Thoracic aorta (tissue), 2 donors: ENCODE results near the gene RAVER1. TPM values are rescaled to one million over a fixed set of nuclear protein-coding genes. Genes with fewer than 3 reads are reported as not detected.
"Not testable (repeated sequence)": the region's sequence is repeated elsewhere in the genome, so short reads cannot be mapped to it uniquely, and the experiment has no call there.

Experiments used
- ATAC-seq: fragments of 150-250 bp; one replicate; pipeline ENCODE4 v1.8.0; 2017; ENCODE audit warnings: low read depth; ENCODE audit not compliant: insufficient number of reproducible peaks, low FRiP score
- DNase-seq: peaks from one replicate; pipeline ENCODE4 v3.0.0-alpha.2; 2020; ENCODE audit warnings: low spot score
- H3K27ac ChIP-seq, 2 donors: fragments of 200-600 bp; sonication (generic); 1 replicate in 1 of 2; 2 replicates in 1 of 2; pipeline ENCODE4 v1.5.1; 2016; ENCODE audit warnings: mild to moderate bottlenecking in 2 of 2, moderate library complexity in 2 of 2
- H3K27me3 ChIP-seq: fragments of 200-600 bp; sonication (generic); replicated peaks from 2 replicates; pipeline ENCODE4 v1.6.0; 2016; ENCODE audit warnings: mild to moderate bottlenecking; ENCODE audit not compliant: insufficient read depth
- H3K36me3 ChIP-seq: fragments of 200-600 bp; sonication (generic); one replicate; pipeline ENCODE4 v1.5.1; 2016
- H3K4me1 ChIP-seq, 2 donors: fragments of 200-600 bp; sonication (generic); 1 replicate in 1 of 2; 2 replicates in 1 of 2; pipeline versions ENCODE4 v1.5.1 to v1.6.0; 2016; ENCODE audit warnings: low read depth in 2 of 2, mild to moderate bottlenecking in 1 of 2; ENCODE audit not compliant: control insufficient read depth in 1 of 2
- H3K4me3 ChIP-seq: fragments of 200-600 bp; sonication (generic); 2 replicates; pipeline ENCODE4 v1.5.1; 2016; ENCODE audit warnings: mild to moderate bottlenecking
- H3K9me3 ChIP-seq: fragments of 200-600 bp; sonication (generic); 2 replicates; pipeline ENCODE4 v1.5.1; 2016
- CTCF ChIP-seq: fragments of 200-600 bp; sonication (generic); IDR thresholded peaks from one replicate; pipeline ENCODE4 v1.5.1; 2019; ENCODE audit warnings: antibody characterized with exemption
- total RNA-seq, 2 donors: library from RNA; depleted of rRNA; stranded (reverse); fragments of >200 nt; gene quantifications; one replicate each; pipeline versions ENCODE4 v1.1.0 to v1.2.3, GENCODE V29; 2016

Gene RAVER1
- total RNA-seq, 2 donors from 2014 or later = 31.8 to 33.4 TPM

- Histone ChIP-seq H3K36me3 (peaks cover 5% of the 10 kb centered on the region), H3K27ac (no peak overlapping the region), H3K27me3 (peaks cover 2% of the 10 kb centered on the region), H3K9me3 (no peaks in the 10 kb centered on the region), H3K4me3 (no peak overlapping the region), H3K4me1 (peaks cover 21 to 26% of the 10 kb centered on the region in 2 donors)
- ATAC-seq (no peak), DNase-seq (no peak)
- no peak for TF ChIP-seq CTCF
Measured at GRCh38 chr19:10284065-10284959, 49.0 kb downstream of the RAVER1 start.

GRCh38 chr19:10283301-10284064 is 49.8 kb downstream of the RAVER1 start:
- H3K27ac ChIP-seq = no peak overlapping the region
- TF ChIP-seq CTCF = no peak

DNA sequence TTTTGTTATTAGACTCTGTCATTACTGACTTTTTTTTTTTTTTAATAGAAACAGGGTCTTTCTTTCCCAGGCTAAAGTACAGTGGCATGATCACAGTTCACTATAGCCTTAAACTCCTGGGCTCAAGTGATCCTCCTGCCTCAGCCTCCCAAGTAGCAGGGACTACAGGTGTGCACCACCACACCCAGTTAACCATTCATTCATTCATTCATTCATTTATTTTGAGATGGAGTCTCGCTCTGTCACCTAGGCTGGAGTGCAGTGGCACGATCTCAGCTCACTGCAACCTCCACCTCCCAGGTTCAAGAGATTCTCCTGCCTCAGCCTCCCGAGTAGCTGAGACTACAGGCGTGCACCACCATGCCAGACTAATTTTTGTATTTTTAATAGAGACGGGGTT is 51.3 kb downstream of the RAVER1 start:
- not testable (repeated sequence) for H3K4me3 ChIP-seq, H3K4me1 ChIP-seq, H3K9me3 ChIP-seq, DNase-seq, H3K36me3 ChIP-seq, H3K27me3 ChIP-seq, ATAC-seq, H3K27ac ChIP-seq

More at GRCh38 chr19:10283301-10284064, 49.8 kb downstream of the RAVER1 start:
- Histone ChIP-seq H3K27me3 (no peaks in the 10 kb centered on the region), H3K4me3 (no peak overlapping the region), H3K36me3 (peaks cover 5% of the 10 kb centered on the region), H3K9me3 (no peaks in the 10 kb centered on the region), H3K4me1 (peaks cover 13 to 17% of the 10 kb centered on the region in 2 donors)
- DNase-seq = no peak
- no peak for ATAC-seq

DNA sequence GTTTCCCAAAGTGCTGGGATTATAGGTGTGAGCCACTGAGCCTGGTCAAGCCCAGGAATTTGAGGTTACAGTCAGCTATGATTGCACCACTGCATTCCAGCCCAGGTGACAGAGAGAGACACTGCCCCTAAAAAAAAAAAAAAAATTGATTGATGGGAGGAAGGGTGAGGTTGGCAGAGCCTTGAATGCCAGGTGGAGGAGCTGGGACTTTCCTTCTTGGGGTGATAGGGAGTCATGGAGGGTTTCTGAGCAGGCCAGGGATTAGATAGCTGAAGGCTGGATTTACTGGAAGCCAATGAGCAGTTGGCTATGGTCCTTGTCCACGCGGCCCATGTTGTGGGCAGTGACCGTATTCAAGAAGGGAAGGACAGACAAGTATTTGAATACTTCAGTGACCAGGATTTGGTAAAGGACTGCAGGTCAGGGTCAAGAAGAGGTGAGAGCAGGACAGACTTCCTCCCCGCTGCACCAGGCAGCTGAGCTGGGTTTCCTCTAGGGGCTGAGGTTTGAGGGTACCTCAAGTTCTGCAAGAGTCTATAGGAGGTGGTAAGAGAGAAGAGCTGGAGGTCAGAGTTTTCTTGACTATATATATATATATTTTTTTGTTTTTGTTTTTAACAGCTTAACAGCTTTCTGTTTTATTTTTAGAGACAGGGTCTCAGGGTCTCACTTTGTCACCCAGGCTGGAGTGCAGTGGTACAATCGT is 53.4 kb downstream of the RAVER1 start:
- no peak overlapping the region for H3K4me3 ChIP-seq
- H3K36me3 ChIP-seq = peaks cover 5% of the 10 kb centered on the region
- no peaks in the 10 kb centered on the region for H3K9me3 ChIP-seq
- no peaks in the 10 kb centered on the region for H3K27me3 ChIP-seq
- ATAC-seq (no peak), DNase-seq (no peak)
- no peak overlapping the region for H3K27ac ChIP-seq
- no peak for TF ChIP-seq CTCF
- no peaks in the 10 kb centered on the region for H3K4me1 ChIP-seq

- Histone ChIP-seq H3K27me3 (no peaks in the 10 kb centered on the region), H3K36me3 (peaks cover 4% of the 10 kb centered on the region), H3K4me3 (no peak overlapping the region), H3K9me3 (no peaks in the 10 kb centered on the region), H3K4me1 (no peaks in the 10 kb centered on the region), H3K27ac (no peak overlapping the region)
- TF ChIP-seq CTCF = no peak
- DNase-seq (no peak), ATAC-seq (no peak)
Measured at GRCh38 chr19:10278935-10279334, 54.4 kb downstream of the RAVER1 start.
